SU-DHL-6 (cell line): ENCODE measurements around the gene CYSTM1.

Experiments used
- H2AFZ ChIP-seq: fragments of 200-600 bp; sonication (generic); 2 replicates; pipeline ENCODE4 v1.6.1; 2014; ENCODE audit warnings: low read depth, mild to moderate bottlenecking, moderate library complexity, mixed read lengths, antibody characterized with exemption, low read length; ENCODE audit not compliant: severe bottlenecking
- H3F3A ChIP-seq: fragments of 200-600 bp; shearing (Covaris generic); 2 replicates; pipeline ENCODE4 v1.6.0; 2016; ENCODE audit warnings: antibody characterized with exemption, mild to moderate bottlenecking; ENCODE audit not compliant: insufficient read depth
- H3K27ac ChIP-seq: fragments of 200-600 bp; sonication (generic); 2 replicates; pipeline ENCODE4 v1.5.1; 2016; ENCODE audit warnings: low read depth, mild to moderate bottlenecking, low read length, moderate library complexity, mixed read lengths
- H3K27me3 ChIP-seq: fragments of 200-600 bp; sonication (generic), shearing (Covaris generic); 2 replicates; pipeline ENCODE4 v1.6.0; 2014; ENCODE audit warnings: mild to moderate bottlenecking, low read length
- H3K36me3 ChIP-seq: fragments of 200-600 bp; sonication (generic); 2 replicates; pipeline ENCODE4 v1.6.1; 2014; ENCODE audit warnings: mild to moderate bottlenecking, low read length, mixed read lengths
- H3K4me2 ChIP-seq: fragments of 300-600, 200-600 bp; shearing (Covaris generic), sonication (generic); 2 replicates; pipeline ENCODE4 v1.6.0; 2014; ENCODE audit warnings: low read length, low read depth, mild to moderate bottlenecking; ENCODE audit not compliant: poor library complexity, severe bottlenecking
- H3K4me3 ChIP-seq: fragments of 200-600 bp; sonication (generic); 2 replicates; pipeline ENCODE4 v1.5.1; 2014; ENCODE audit warnings: antibody characterized with exemption, low read length, mild to moderate bottlenecking, mixed read lengths; ENCODE audit not compliant: insufficient read depth, poor library complexity, severe bottlenecking
- H3K79me2 ChIP-seq: fragments of 200-600 bp; sonication (generic); 2 replicates; pipeline ENCODE4 v1.6.1; 2014; ENCODE audit warnings: mild to moderate bottlenecking, low read length, moderate library complexity; ENCODE audit not compliant: insufficient read depth
- H3K9ac ChIP-seq: fragments of 200-600 bp; sonication (generic); 2 replicates; pipeline ENCODE4 v1.7.0; 2014; ENCODE audit warnings: mild to moderate bottlenecking, low read length
- H3K9me2 ChIP-seq: fragments of 200-600 bp; sonication (generic); replicated peaks from 2 replicates; pipeline ENCODE4 v1.6.1; 2014; ENCODE audit warnings: low read length; ENCODE audit not compliant: insufficient read depth
- H3K9me3 ChIP-seq: fragments of 200-600 bp; sonication (generic); 2 replicates; pipeline ENCODE4 v1.6.1; 2014; ENCODE audit warnings: low read length, mixed read lengths; ENCODE audit not compliant: insufficient read depth
- H4K20me1 ChIP-seq: fragments of 200-600 bp; sonication (generic); 2 replicates; pipeline ENCODE4 v1.6.1; 2014; ENCODE audit warnings: low read depth, mild to moderate bottlenecking, antibody characterized with exemption, low read length, moderate library complexity, mixed read lengths
- EZH2phosphoT487 ChIP-seq: fragments of 200-600 bp; sonication (generic), shearing (Covaris generic); conservative IDR thresholded peaks from 2 replicates; pipeline ENCODE4 v1.6.1; 2018; ENCODE audit warnings: mild to moderate bottlenecking, antibody characterized with exemption, low read length, moderate library complexity, mixed read lengths
- TF ChIP-seq, protein P1 (sequence below): fragments of 200-600 bp; sonication (generic); IDR thresholded peaks from one replicate; pipeline ENCODE4 v1.5.1; 2017; ENCODE audit warnings: antibody characterized with exemption, mild to moderate bottlenecking, low read length, moderate library complexity; ENCODE audit not compliant: insufficient read depth, poor library complexity, severe bottlenecking

Gene CYSTM1

GRCh38 chr5:140145818-140146522, 29.0 kb upstream of the CYSTM1 start:
- Histone ChIP-seq H3K27me3 (no peaks in the 10 kb centered on the region), H3K9me2 (no peaks in the 10 kb centered on the region), H3K9ac (no peak overlapping the region), H3K79me2 (no peaks in the 10 kb centered on the region), H3K9me3 (no peaks in the 10 kb centered on the region), H3K36me3 (no peaks in the 10 kb centered on the region), H3F3A (no peaks in the 10 kb centered on the region), H3K4me2 (no peak overlapping the region), H4K20me1 (no peaks in the 10 kb centered on the region; the same call in 1 of the 2 replicates), H3K4me3 (no peak overlapping the region), H3K27ac (no peak overlapping the region), H2AFZ (no peak overlapping the region)
- TF ChIP-seq, protein P1, sequence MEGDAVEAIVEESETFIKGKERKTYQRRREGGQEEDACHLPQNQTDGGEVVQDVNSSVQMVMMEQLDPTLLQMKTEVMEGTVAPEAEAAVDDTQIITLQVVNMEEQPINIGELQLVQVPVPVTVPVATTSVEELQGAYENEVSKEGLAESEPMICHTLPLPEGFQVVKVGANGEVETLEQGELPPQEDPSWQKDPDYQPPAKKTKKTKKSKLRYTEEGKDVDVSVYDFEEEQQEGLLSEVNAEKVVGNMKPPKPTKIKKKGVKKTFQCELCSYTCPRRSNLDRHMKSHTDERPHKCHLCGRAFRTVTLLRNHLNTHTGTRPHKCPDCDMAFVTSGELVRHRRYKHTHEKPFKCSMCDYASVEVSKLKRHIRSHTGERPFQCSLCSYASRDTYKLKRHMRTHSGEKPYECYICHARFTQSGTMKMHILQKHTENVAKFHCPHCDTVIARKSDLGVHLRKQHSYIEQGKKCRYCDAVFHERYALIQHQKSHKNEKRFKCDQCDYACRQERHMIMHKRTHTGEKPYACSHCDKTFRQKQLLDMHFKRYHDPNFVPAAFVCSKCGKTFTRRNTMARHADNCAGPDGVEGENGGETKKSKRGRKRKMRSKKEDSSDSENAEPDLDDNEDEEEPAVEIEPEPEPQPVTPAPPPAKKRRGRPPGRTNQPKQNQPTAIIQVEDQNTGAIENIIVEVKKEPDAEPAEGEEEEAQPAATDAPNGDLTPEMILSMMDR = no peak
- no peak for TF ChIP-seq EZH2phosphoT487

DNA sequence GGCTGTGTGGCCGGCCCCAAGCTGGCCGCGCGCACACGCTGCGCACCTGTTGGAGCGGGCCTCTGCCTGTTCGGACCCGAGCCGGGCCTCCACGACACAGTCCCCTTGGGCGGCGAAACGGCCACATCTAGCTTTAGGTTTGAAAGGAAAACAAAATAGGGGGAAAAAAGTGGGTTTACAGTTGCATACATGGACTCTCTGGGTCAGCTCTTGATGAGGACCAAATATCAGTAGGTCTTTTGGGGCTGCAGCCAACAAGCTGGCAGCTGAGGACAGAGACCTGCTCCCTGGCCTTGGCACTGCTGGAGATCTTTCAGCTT, 28.5 kb upstream of the CYSTM1 start:
- Histone ChIP-seq H3K4me2 (no peak overlapping the region), H3K79me2 (no peaks in the 10 kb centered on the region), H3K9ac (no peak overlapping the region), H3K9me2 (no peaks in the 10 kb centered on the region), H3K36me3 (no peaks in the 10 kb centered on the region), H4K20me1 (no peaks in the 10 kb centered on the region; the same call in 1 of the 2 replicates), H3K9me3 (no peaks in the 10 kb centered on the region), H2AFZ (no peak overlapping the region), H3K27me3 (no peaks in the 10 kb centered on the region), H3K4me3 (no peak overlapping the region), H3K27ac (no peak overlapping the region), H3F3A (no peaks in the 10 kb centered on the region)
- no peak for TF ChIP-seq EZH2phosphoT487
- TF ChIP-seq, protein P1 = no peak

GRCh38 chr5:140147460-140147859, 27.5 kb upstream of the CYSTM1 start:
- Histone ChIP-seq H3K4me2 (no peak overlapping the region), H3K9ac (no peak overlapping the region), H3K4me3 (no peak overlapping the region), H3K27me3 (no peaks in the 10 kb centered on the region), H3K9me3 (no peaks in the 10 kb centered on the region), H2AFZ (no peak overlapping the region), H3K36me3 (no peaks in the 10 kb centered on the region), H4K20me1 (no peaks in the 10 kb centered on the region; the same call in 1 of the 2 replicates), H3F3A (no peaks in the 10 kb centered on the region), H3K27ac (no peak overlapping the region), H3K79me2 (no peaks in the 10 kb centered on the region), H3K9me2 (no peaks in the 10 kb centered on the region)
- no peak for TF ChIP-seq EZH2phosphoT487
- TF ChIP-seq, protein P1 = no peak

DNA sequence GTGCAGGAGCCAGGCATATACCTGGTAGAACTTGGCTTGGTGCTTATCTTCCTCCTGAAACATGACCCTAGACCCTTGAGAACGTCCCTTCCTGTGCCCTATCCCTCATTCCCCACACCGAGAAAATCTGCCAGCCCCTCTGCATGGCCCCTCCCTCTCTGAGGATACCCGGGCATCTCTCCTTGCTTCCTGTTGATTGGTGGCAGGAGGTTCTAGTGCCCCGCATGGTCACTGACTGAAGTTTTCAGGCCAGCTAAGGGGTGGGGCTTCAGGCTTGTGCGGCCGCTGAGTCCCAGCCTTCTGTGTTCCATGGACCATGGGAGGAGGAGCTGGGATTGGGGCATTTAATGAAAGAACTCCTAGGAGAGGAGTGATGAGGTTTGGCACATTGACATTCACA, 26.5 kb upstream of the CYSTM1 start:
- Histone ChIP-seq H3K9ac (no peak overlapping the region), H3K4me2 (no peak overlapping the region), H3K79me2 (no peaks in the 10 kb centered on the region), H3K9me3 (no peaks in the 10 kb centered on the region), H3K36me3 (no peaks in the 10 kb centered on the region), H3K27me3 (no peaks in the 10 kb centered on the region), H3K9me2 (no peaks in the 10 kb centered on the region), H3K27ac (no peak overlapping the region), H4K20me1 (no peaks in the 10 kb centered on the region; the same call in 1 of the 2 replicates), H3K4me3 (no peak overlapping the region), H3F3A (no peaks in the 10 kb centered on the region), H2AFZ (no peak overlapping the region)
- no peak for TF ChIP-seq EZH2phosphoT487
- TF ChIP-seq, protein P1 = no peak
